ENCODE measurements around the gene RGL4.
"Not testable (repeated sequence)": the region's sequence is repeated elsewhere in the genome, so short reads cannot be mapped to it uniquely, and the experiment has no call there.

Gene RGL4, protein sequence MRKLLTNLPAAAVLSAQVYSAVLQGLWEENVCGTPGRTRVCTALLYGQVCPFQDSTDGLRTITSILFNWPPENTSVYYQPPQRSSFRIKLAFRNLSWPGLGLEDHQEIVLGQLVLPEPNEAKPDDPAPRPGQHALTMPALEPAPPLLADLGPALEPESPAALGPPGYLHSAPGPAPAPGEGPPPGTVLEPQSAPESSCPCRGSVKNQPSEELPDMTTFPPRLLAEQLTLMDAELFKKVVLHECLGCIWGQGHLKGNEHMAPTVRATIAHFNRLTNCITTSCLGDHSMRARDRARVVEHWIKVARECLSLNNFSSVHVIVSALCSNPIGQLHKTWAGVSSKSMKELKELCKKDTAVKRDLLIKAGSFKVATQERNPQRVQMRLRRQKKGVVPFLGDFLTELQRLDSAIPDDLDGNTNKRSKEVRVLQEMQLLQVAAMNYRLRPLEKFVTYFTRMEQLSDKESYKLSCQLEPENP

DNA sequence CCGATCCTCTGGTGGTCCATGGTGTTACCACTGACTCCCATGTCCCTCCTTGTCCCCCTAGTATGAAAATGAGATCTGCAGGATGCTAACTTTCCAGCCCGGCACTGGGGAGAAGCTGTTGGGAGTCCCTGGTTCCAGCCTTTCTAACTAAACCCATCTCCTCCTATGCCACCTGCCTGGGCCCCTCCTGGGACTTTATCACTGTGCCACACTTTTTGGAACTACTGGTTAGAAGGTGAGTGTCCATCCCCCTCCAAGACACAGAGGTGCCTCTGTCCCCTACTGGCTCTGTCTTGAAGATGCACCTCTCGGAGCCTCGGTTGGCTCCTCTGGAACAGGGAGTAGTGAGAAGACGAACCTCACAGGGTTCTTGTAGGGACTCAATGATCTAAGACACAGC is at the start of gene RGL4:
RGL4 (plus strand) TSS at position 301 of the 400 bp plus-strand sequence. CDS start 1,018 bp downstream, outside the sequence.
- in situ Hi-C loops (cut with HindIII; ENCODE audit: low sequenced_read_pairs), result no loop called here

DNA sequence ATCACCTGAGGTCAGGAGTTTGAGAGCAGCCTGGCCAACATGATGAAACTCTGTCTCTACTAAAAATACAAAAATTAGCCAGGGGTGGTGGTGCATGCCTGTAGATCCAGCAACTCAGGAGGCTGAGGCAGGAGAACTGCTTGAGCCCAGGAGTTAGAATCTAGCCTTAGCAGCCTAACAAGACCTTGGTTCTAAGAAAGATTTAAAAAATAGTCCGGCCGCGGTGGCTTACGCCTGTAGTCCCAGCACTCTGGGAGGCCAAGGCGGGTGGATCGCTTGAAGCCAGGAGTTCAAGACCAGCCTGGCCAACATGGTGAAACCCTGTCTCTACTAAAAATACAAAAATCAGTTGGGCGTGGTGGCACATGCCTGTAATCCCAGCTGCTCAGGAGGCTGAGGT is 44.3 kb upstream of the RGL4 start:
- in situ Hi-C loops (cut with HindIII; ENCODE audit: low sequenced_read_pairs), result not testable (repeated sequence)

DNA sequence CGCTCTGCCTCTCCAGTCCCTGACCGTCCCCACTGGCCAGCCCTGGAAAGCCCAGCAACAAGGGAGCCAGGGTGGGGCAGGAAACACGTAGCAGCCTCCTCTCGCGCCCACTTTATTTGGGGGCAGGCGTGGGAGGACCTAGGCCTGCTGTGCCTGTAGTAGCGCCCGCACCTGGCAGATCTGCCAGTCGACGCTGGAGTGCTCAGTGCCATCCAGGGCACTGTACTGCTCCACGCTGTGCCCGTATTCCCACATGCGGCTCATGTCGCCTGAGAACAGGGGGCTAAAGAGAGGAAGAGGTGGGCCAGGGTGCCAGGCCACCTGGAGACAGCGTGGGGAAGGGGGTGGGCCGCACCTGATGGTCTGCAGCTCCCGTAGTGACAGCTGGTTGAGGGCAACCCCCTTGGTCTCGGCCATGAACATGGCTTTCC is 41.7 kb upstream of the RGL4 start:
- in situ Hi-C loops (cut with HindIII; ENCODE audit: low sequenced_read_pairs), result no loop called here

DNA sequence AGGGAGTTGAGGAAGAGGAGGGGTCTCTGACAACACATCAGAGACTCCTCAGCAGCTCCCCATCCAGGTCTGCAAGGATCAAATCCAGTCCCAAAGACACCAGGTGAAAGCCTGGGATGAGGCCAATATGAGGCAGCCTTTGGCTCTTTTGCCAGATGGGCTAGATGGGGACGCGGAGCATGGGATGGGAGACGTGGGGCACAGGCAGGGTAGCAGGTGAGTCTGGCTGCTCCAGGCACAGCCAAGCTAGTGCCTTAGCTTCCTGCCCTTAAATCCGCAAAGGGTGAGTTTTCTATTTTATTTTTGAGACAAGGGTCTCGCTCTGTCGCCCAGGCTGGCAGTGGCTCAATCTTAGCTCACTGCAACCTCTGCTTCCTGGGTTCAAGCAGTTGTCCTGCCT is 39.1 kb upstream of the RGL4 start:
- in situ Hi-C loops (cut with HindIII; ENCODE audit: low sequenced_read_pairs), result no loop called here

DNA sequence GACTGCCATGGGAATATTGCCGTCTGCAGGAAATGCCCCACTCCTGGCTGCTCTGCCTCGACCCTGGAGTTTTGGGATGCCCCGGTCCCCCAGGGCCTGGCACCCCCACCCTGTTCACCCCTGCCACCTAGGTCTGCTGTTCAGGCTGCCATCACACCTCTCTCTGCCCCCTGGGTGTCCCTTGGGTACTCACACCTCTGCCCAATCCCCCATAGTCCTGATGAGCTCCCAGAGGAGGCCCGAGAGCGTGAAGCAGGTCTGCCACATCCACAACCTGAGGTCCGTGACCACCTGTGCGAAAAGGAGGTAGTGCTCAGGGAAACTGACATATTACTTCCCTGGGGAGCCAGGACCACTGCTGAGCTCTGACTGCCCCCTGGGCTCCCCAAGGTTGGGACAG is 38.5 kb upstream of the RGL4 start:
- in situ Hi-C loops (cut with HindIII; ENCODE audit: low sequenced_read_pairs), result no loop called here

DNA sequence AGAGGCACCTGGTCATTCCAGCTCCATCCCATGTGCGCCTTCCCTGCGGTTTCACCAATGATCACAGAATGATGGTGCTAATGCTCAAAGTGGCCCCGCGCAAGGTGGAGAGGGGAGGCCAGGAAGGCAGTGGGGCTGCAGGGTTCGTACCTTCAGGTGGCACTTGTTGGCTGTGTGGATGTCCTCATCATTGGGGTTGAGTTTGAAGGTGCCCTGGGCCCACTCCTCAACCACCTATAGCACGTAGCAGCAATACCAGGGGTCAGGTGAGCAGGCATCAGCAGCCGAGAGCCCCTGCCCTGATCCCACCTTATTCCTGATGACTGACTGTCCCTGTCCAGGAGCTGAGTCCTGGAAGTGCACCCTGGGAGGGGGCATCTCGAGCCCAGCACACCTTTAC is 38.1 kb upstream of the RGL4 start:
- in situ Hi-C loops (cut with HindIII; ENCODE audit: low sequenced_read_pairs), result no loop called here

DNA sequence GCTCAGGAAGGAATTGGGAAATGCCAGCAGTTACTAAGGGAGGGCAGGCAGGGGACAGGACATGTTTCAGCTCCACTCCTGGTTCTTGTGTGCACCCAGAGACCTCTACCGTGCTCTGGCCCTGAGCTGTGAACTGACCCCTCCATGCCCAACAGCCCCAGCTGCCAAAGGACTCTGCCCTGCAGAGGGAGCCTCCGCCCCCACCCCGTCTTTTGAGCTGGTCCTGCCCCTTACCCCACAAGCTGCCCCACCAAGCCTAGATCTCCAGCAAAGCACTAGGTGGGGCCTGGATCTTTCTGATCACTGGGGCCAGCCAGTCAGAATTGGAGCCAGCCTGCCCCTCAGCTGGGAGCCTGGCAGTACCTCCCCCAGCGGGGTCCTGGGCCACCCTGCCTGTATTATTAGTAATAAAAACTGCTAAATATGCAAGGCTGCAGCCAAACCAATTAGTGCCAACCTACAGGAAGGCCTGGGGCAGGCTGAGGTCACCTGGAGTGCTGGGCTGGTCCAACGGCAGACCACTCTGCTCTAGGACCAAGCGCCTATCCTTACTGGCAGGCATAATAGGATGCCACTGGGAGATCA is 34.8 kb upstream of the RGL4 start:
- in situ Hi-C loops (cut with HindIII; ENCODE audit: low sequenced_read_pairs), result no loop called here

DNA sequence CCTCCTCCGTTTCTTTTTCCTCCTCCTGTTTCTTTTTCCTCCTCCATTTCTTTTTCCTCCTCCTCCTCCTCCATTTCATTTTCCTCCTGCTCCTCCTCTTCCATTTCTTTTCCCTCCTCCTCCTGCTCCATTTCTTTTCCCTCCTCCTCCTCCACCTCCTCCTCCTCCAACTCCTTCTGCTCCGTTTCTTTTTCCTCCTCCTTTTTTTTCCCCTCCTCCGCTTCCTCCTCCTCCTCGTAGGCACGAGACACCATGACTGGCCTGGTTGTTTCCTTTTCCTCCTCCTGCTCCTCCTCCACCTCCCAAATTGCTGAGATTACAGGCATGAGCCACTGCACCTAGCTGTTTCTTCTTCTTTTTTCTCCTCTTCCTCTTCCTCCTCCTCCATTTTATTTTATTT is 33.1 kb upstream of the RGL4 start:
- in situ Hi-C loops (cut with HindIII; ENCODE audit: low sequenced_read_pairs), result no loop called here

DNA sequence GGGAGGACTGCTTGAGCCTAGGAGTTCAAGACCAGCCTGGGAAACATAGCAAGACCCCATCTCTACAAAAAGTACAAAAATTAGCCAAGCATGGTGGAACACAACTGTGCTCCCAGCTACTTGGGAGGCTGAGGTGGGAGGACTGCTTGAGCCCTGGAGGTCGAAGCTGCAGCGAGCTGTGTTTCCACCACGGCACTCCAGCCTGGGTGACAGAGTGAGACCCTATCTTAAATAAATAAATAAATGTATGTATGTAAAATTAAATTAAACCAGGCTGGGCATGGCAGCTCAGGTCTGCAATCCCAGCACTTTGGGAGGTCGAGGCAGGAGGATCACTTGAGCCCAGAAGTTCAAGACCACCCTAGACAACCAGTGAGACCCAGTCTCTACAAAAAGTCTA is 30.4 kb upstream of the RGL4 start:
- in situ Hi-C loops (cut with HindIII; ENCODE audit: low sequenced_read_pairs), result not testable (repeated sequence)

DNA sequence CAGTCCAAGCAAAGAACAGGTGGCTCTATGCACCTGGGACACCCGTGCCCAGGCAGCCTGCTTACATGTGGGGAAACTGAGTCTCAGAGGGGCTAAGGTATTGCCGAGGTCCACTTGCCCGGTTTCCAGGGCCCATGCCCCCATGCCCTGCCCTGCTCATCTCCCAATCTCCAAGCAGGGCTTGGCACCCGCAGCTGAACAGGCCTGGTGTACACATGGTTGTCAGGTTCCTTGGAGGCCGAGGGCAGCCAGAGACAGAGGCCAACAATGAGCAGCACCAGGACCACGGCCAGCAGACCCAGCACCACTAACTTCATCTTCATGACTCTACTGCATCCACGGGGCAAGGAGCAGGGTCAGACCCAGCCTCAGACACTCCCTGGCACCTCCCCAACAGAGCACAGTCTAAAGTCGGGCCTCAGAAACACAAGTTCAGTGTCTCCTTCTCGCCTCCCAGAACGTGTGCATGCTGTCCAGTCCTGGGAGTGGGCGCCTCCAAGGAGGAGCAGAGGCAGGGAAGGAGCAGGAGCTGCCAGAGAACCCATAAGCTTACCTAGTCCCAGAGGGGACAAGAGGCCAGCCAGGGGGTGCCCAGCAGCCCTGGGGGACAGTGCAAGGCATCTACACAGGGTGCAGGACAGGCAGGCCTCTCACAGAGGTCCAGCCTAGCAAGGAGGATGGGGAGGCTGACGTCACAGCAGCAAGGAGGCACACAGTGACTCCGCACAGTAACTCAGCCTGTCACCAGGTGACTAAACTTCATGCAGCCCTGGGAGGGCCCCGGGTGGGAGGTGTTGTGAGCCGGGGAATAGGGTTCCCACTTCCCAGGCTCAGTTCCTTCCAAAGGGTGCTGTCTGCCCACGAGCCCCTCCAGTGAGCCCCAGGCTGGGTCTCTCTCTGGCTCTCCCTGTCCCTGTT is 20.2 kb upstream of the RGL4 start:
- in situ Hi-C loops (cut with HindIII; ENCODE audit: low sequenced_read_pairs), result no loop called here

DNA sequence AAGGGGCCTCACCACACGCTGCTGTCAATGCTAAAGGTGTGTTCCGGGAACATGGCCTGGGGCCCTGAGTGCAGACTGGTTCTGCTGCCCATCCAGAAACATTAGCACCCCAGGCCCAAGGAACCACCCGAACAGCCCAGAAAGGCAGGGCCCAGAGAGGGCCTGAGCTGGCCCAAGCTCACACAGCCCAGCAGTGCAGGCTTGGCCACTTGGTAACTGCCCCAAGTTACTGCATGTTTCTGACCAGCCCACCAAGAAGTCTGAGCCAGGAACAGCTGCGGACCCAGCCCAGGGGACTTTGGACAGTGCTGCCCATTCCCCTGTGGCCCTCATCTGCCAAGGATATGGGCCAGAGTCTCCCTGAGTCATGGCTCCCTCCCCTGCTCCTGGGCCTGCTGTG is 19.4 kb upstream of the RGL4 start:
- in situ Hi-C loops (cut with HindIII; ENCODE audit: low sequenced_read_pairs), result not testable (repeated sequence)

DNA sequence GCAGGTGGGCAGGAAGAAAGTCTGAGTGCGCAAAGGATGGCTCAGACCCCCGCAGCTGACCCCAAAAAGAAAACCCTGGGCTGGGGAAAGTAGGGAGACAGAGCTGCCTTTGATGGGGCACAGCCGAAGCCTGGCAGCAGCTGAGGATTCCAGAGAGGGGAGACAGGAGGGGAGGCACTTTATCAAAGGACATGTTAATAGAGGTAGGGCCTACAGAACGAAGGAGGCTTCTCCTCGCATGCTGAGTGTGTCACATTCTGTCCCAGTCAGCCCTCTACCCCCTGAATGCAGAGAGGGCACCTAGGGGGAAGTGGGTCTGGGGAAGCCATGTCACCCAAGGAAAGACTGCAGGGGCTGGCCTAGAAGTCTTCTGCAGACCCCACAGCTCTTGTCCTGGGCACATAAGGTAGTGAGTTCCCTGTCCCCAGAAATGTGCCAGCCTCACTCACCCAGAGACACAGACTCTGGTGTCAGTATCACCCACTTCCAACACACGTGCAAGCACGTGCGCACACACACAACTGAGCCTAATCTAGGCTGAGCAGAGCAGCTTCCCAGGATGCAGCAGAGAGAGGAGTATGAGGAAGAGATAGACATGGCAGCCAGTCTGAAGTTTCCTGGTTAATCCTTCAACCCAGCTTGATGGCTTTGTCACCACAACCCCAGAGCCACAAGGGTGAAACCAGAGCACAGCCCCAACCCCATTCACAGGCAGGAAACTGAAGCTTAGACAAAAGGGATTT is 18.3 kb upstream of the RGL4 start:
- in situ Hi-C loops (cut with HindIII; ENCODE audit: low sequenced_read_pairs), result not testable (repeated sequence)

DNA sequence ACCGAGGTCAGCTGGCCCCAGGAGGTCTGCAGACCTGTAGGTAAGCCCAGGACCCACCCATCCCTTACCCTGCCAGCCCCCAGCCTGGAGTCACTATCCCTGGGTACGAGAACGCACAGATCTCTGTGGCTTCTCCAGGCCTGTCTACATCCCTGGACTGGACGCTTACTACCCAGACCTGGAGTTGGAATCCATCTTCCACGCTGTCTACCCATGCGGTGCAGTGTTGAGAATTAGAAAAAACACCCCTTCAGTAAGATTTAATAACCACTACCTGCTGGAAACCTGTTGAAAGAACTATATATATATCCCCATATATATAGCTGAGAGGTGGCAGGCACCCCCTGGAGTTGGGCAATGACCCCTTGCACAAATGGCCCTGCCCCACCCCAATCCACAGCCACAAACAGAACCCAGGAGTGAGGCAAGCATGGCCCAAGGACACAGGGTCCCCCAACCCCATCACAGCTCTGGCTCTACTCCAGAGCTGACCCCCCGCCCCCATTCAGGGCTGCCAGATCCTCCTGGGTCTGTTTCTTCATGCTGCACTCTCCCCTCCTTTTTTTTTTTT is 17.7 kb upstream of the RGL4 start:
- in situ Hi-C loops (cut with HindIII; ENCODE audit: low sequenced_read_pairs), result no loop called here

DNA sequence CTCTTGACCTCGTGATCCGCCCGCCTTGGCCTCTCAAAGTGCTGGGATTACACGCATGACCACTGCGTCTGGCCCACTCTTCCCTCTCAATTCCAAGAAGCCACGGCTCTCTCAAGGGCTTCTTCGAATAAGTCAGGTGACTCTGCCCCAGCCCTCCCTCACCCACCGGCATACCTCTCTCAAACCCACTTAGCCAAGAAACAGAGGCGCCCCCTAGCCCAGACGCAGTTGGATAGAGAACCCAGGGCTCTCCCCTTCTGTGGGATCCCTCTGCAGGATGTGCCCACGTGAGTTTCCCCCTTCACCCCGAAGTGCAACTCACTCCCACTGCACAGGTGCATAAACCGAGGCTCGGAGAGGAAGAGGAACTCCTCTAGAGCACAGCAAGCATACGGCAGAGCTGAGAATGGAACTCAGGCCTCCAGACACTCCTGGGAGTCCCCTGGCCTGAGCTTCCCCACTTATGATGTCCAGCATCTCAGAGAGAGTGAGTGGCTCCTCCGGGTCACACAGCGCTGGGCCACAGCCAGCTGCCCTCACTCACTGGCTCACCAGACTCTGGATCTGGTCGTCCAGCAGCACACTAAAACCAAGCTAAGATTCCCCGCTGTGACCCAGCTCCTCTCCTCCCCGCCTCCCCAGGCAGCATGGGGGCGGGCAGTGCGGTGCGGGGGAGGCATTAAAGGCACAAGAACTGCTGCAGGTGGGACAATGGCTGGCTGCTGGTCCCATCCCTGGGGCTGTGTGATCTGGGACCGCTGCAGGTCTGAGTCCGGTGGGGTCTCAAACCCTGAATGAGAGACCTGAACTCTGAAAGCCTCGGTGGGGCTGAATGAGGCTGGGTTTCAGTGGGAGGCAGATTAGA is 16.8 kb upstream of the RGL4 start:
- in situ Hi-C loops (cut with HindIII; ENCODE audit: low sequenced_read_pairs), result no loop called here

DNA sequence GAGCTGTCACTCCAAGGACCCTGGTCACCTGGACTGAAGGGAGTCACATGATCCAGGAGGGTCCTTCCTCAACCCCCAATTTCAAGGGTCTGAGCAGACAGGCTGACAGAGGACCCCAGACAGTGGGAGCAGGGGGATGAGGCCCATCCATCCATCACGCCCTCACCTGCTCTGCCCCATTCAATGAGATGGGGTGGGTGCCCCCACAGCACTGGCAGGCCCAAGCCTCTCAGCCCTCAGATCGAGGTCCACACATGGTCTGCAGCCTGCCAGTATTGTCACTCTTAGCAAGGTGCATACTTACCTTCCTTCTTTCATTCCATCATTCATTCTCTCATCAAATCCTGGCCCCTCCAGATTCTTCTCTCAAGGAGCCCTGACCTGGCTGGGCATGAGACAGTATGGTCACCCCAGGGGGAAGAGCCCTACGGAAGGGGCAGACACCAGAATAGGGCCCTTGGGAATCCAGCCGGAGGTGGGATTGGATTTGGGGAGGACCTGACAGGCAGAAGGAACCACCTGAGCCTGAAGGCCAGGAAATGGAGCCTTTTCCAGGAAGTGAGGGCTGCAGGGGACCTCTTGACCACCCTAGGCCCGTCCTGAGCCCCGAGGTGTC is 15.8 kb upstream of the RGL4 start:
- in situ Hi-C loops (cut with HindIII; ENCODE audit: low sequenced_read_pairs), result not testable (repeated sequence)

DNA sequence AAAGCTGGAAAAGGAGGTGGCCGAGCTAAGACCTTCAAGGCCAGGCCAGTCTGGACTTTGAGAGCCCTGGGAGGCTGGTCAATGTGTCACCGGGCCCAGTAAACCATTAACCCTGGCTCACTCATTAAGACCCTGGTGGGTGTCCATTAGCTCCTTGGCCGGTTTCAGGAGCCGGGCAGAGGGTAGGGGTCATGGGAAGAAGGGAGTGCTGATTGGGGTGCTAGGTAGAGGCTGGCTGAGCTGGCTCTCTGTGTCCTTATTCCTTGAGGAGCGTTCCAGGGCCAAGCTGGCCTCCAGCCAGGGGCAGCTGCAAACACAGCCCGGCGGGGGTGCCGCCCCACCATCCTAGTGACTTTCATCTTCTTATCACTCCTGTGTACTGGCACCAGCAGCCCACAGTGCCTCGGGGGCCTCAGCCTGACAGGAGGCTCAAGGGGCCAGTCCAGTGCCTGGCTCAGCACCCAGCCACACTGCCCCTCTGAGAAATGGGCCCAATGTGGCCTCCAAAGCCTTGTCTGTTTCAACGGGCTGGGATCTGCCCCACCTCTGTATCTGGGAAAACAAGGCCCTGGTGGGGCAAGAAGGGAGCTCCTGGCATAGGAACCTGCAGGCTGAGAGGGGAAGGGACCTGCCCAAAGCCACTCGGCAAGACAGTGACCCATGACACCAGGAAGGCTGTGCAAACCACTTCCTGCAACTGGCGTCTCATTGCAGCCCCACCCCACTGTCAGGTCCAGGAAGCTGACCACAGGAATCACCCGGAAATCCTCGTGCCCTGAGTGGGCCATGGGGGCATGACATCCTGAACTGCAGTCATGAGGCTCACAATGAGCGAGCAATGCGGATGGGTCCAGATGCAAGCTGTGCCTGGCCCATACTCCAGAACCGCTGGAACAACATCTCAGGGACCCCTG is 15.1 kb upstream of the RGL4 start:
- in situ Hi-C loops (cut with HindIII; ENCODE audit: low sequenced_read_pairs), result no loop called here

DNA sequence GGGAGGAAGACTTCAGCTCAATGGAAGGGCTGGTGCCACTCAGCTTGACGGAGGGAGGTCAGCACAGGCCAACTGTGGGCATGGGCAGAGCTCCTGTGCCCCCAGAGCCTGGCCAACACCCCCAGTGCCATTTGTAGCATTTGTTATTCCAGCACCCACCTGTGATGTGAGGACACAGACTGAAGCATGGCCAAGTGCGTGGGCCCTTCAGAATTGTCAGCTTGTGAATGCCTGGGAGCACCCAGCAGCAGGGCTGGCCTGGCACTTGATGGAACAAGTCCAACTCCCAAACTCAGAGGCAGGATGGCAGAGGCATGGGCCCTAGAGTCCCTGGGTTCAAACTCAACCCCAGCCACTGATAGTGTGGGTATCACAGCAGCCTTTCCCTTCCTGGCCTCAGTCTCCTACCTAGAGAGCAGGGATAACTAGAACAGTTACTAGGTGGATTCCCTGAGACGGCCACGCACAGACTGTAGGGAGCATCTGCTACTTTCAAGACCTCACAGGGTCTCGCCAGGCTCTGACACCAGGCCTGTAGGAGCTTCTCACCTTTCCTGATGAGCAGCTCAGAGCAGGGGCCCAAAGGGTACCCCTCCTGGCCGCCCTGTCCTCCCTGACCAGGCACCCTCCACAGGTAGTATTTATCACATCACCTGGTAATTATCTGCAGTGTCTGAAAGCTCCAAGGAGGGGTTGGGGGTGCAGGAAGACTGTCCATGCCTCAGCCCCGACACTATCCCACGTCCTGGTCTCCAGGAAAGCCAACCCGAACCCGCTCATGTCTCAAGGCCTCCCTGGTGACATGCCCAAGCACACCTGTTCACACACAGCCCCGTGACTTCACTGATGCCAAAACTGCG is 13.7 kb upstream of the RGL4 start:
- in situ Hi-C loops (cut with HindIII; ENCODE audit: low sequenced_read_pairs), result not testable (repeated sequence)

All from DLD1 (cell line).